Activated T-cell treated with anti-CD3 and anti-CD28 coated beads, Interleukin-2, amount 50 U/mL, for 4 hours (primary cell): ENCODE data around the gene PA2G4. TPM values are rescaled to one million over a fixed set of nuclear protein-coding genes. Genes with fewer than 3 reads are reported as not detected.

Source experiments
- ATAC-seq, 2 donors: fragments of 200-7000 bp; cut with Tn5 transposase; one replicate each; pipeline ENCODE4 v1.10.0; 2021
- DNase-seq: peaks from one replicate; pipeline ENCODE4 v3.0.0-alpha.2; 2020
- H3K27me3 Mint-ChIP-seq: one replicate; pipeline ENCODE4 v1.8.0; 2021; ENCODE audit warnings: low read depth, mixed read lengths
- H3K36me3 Mint-ChIP-seq: one replicate; pipeline ENCODE4 v1.8.0; 2022; ENCODE audit warnings: mixed read lengths; ENCODE audit not compliant: insufficient read depth
- H3K4me1 Mint-ChIP-seq: one replicate; pipeline ENCODE4 v1.8.0; 2021; ENCODE audit warnings: low read depth, mixed read lengths
- H3K4me3 Mint-ChIP-seq: one replicate; pipeline ENCODE4 v1.8.0; 2021; ENCODE audit warnings: mild to moderate bottlenecking, moderate library complexity, mixed read lengths
- H3K9me3 Mint-ChIP-seq: one replicate; pipeline ENCODE4 v1.8.0; 2021; ENCODE audit warnings: mixed read lengths
- total RNA-seq, 3 donors: library from RNA; stranded (reverse); gene quantifications; one replicate each; pipeline ENCODE4 v1.2.1, GENCODE V29; 2021

Gene PA2G4
- total RNA-seq, 3 donors from 2014 or later: 538 to 590 (median 573) TPM

DNA sequence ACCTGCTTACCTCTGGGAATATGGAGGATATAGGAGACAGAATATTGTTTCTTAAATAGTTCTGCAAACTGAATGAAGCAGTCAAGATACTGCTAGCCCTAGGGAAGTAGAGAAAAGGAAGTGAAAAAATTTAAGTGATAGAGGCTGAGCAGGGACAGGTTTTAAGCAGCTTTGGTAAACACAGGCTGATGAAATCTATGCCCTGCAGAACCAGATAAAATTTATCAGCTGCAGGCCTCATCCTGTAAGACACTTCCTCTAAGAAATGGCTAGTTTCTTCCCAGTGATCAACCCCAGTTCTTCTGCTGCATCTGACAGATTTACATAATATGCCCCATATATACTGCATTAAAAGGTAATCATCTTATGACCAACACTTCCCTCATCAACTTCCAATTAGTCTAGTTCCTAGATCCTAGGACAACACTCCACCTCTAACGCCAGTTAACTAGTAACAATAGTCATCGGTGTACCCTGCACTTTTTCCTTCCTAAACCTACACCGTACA, 22.4 kb downstream of the PA2G4 start:
- ATAC-seq: no peak
- peaks cover 18% of the 10 kb centered on the region for H3K36me3 Mint-ChIP-seq
- H3K4me1 Mint-ChIP-seq: peaks cover 59% of the 10 kb centered on the region
- peak overlapping the region; percentile 22 for H3K4me3 Mint-ChIP-seq
- no peak for DNase-seq
- H3K9me3 Mint-ChIP-seq: no peaks in the 10 kb centered on the region
- H3K27me3 Mint-ChIP-seq: no peaks in the 10 kb centered on the region

DNA sequence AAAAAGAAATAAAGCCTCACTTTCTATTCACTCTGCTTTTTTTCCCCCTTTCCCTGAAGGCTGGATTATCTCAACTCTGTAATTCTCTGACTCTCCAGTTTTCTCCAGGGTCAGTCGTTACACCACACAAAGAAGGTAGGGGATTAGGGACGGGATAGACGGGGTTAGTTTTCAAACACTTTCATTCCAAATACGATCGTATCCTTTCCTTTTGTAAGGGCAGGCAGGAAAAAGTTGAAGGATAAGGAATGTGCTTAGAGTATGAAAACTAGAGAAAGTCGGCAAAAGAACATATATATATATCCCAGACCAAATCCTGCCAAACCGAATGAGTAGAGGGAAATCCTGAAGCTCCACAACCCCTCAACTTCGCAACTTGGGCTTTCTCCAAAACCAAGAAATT, 23.1 kb downstream of the PA2G4 start:
- DNase-seq: no peak
- ATAC-seq: no peak
- H3K27me3 Mint-ChIP-seq: no peaks in the 10 kb centered on the region
- no peaks in the 10 kb centered on the region for H3K9me3 Mint-ChIP-seq
- H3K36me3 Mint-ChIP-seq: peaks cover 24% of the 10 kb centered on the region
- peaks cover 65% of the 10 kb centered on the region for H3K4me1 Mint-ChIP-seq
- H3K4me3 Mint-ChIP-seq: peak overlapping the region; percentile 95

- no peaks in the 10 kb centered on the region for H3K9me3 Mint-ChIP-seq
These were observed 23.7 kb downstream of the PA2G4 start, which contains the start of gene ESYT1 for GRCh38 chr12:56127888-56128669. ESYT1 (plus strand) TSS chr12:56128267; CDS start chr12:56128320, 53 bp downstream.

GRCh38 chr12:56128670-56129205, 24.4 kb downstream of the PA2G4 start:
- ATAC-seq (no peak), DNase-seq (no peak)
- peaks cover 26% of the 10 kb centered on the region for H3K36me3 Mint-ChIP-seq
- no peaks in the 10 kb centered on the region for H3K9me3 Mint-ChIP-seq
- H3K4me3 Mint-ChIP-seq: peak overlapping the region; percentile 95
- H3K4me1 Mint-ChIP-seq: peaks cover 67% of the 10 kb centered on the region
- no peaks in the 10 kb centered on the region for H3K27me3 Mint-ChIP-seq

More at GRCh38 chr12:56127888-56128669, 23.7 kb downstream of the PA2G4 start, which contains the start of gene ESYT1:
- DNase-seq (peak; percentile 94), ATAC-seq (peak; percentile 95 to 96)
- no peaks in the 10 kb centered on the region for H3K27me3 Mint-ChIP-seq
- H3K4me3 Mint-ChIP-seq: peak within 1 kb of the TSS; percentile 95
- peaks cover 23% of the 10 kb centered on the region for H3K36me3 Mint-ChIP-seq
- H3K4me1 Mint-ChIP-seq: peaks cover 69% of the 10 kb centered on the region

- peaks cover 32% of the 10 kb centered on the region for H3K36me3 Mint-ChIP-seq
- ATAC-seq (peak; percentile 9 to 11), DNase-seq (peak; percentile 55)
- H3K9me3 Mint-ChIP-seq: no peaks in the 10 kb centered on the region
- H3K4me1 Mint-ChIP-seq: peaks cover 65% of the 10 kb centered on the region
- H3K27me3 Mint-ChIP-seq: no peaks in the 10 kb centered on the region
- peak overlapping the region; percentile 95 for H3K4me3 Mint-ChIP-seq
These were observed 25.0 kb downstream of the PA2G4 start for GRCh38 chr12:56129206-56129941.

DNA sequence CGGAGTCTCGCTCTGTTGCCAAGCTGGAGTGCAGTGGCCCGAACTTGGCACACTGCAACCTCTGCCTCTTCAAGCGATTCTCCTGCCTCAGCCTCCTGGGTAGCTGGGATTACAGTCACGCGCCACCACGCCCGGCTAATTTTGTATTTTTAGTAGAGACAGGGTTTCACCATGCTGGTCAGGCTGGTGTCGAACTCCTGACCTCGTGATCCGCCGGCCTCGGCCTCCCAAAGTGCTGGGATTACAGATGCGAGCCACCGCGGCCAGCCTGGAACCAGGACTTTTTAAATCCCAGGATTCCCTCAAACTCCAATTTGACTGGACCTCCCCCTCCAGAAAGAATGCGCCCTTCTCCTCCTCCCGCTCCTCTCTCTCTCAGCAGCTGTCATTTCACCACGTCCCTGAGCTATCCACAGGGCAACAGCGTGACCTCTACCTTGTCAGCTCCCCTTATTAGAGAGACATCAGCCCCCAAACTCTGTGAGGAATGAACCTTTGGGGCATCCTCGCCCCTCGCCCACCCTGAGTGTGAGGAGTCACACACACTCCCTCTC, 25.7 kb downstream of the PA2G4 start:
- no peaks in the 10 kb centered on the region for H3K27me3 Mint-ChIP-seq
- DNase-seq (no peak), ATAC-seq (no peak)
- peaks cover 33% of the 10 kb centered on the region for H3K36me3 Mint-ChIP-seq
- H3K4me1 Mint-ChIP-seq: peaks cover 63% of the 10 kb centered on the region
- H3K9me3 Mint-ChIP-seq: no peaks in the 10 kb centered on the region
- peak overlapping the region; percentile 95 for H3K4me3 Mint-ChIP-seq

DNA sequence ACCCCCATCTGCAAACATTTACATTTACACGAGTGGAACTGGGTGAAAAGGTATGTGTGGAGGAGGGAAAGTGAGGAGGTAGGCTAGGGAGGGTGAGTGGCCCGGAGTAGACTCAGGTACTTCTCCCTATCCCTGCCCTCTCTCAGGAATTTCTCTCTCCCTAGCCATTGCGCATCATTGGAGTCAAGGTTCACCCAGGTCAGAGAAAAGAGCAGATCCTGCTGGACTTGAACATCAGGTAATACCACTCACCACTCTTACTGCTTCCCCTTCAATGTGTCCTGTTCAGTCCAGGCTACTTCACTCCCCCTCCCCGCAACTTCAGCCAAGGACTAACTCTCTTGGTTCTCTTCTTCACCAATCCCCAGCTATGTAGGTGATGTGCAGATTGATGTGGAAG, 26.5 kb downstream of the PA2G4 start:
- peaks cover 64% of the 10 kb centered on the region for H3K4me1 Mint-ChIP-seq
- H3K4me3 Mint-ChIP-seq: peak overlapping the region; percentile 95
- DNase-seq (no peak), ATAC-seq (no peak)
- H3K9me3 Mint-ChIP-seq: no peaks in the 10 kb centered on the region
- H3K27me3 Mint-ChIP-seq: no peaks in the 10 kb centered on the region
- H3K36me3 Mint-ChIP-seq: peaks cover 33% of the 10 kb centered on the region

GRCh38 chr12:56134897-56135296, 30.5 kb downstream of the PA2G4 start:
- ATAC-seq (no peak), DNase-seq (no peak)
- H3K27me3 Mint-ChIP-seq: no peaks in the 10 kb centered on the region
- H3K9me3 Mint-ChIP-seq: no peaks in the 10 kb centered on the region
- H3K36me3 Mint-ChIP-seq: peaks cover 61% of the 10 kb centered on the region
- H3K4me3 Mint-ChIP-seq: no peak overlapping the region
- H3K4me1 Mint-ChIP-seq: peaks cover 69% of the 10 kb centered on the region

DNA sequence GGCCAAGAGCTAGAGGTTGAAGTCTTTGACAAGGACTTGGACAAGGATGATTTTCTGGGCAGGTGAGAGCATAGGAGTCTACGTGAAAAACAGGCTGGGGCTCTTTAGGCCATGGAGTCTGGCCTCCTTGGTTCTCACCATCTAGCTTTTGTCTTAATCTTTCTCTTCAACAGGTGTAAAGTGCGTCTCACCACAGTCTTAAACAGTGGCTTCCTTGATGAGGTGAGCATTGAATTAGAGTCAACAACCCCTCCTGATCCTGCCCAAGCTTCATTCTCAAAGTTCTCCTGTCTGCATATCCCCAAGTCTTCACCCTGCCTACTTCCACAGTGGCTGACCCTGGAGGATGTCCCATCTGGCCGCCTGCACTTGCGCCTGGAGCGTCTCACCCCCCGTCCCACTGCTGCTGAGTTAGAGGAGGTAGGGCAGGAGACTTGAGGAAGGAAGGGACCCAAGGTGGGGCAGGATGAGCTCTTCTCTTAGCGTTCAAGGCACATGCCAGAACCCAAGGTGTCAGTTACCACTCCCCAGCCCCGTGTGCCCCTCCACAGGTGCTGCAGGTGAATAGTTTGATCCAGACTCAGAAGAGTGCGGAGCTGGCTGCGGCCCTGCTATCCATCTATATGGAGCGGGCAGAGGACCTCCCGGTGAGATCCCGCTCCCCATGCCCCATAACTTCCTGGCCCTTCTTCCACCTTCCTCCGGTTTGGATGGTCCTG, 33.7 kb downstream of the PA2G4 start:
- no peaks in the 10 kb centered on the region for H3K27me3 Mint-ChIP-seq
- no peaks in the 10 kb centered on the region for H3K9me3 Mint-ChIP-seq
- peaks cover 58% of the 10 kb centered on the region for H3K4me1 Mint-ChIP-seq
- ATAC-seq (peak in 1 of 2 donors; percentile 20), DNase-seq (no peak)
- H3K36me3 Mint-ChIP-seq: peaks cover 56% of the 10 kb centered on the region
- H3K4me3 Mint-ChIP-seq: no peak overlapping the region

- DNase-seq (no peak), ATAC-seq (no peak)
- Mint-ChIP-seq H3K4me1 (peaks cover 51% of the 10 kb centered on the region), H3K27me3 (no peaks in the 10 kb centered on the region), H3K36me3 (peaks cover 56% of the 10 kb centered on the region), H3K4me3 (no peak overlapping the region), H3K9me3 (no peaks in the 10 kb centered on the region)
These were observed 37.8 kb downstream of the PA2G4 start for GRCh38 chr12:56141946-56142784.

DNA sequence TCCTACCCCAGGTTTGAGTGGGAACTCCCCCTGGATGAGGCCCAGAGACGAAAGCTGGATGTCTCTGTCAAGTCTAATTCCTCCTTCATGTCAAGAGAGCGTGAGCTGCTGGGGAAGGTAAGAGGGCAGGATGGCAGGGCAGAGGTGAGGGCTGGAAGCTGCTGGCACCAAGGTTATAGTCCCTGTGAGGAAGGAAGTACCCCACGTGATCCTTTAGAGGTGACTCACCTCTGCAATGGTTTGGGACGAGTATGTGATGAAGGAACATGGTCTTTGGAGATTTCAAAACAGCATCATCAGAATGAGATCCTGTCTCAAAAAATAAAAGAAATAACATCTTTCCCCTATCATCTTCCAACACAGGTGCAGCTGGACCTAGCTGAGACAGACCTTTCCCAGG, 38.9 kb downstream of the PA2G4 start:
- peaks cover 49% of the 10 kb centered on the region for H3K36me3 Mint-ChIP-seq
- H3K4me1 Mint-ChIP-seq: peaks cover 41% of the 10 kb centered on the region
- ATAC-seq (peak; percentile 48 to 50), DNase-seq (no peak)
- H3K4me3 Mint-ChIP-seq: no peak overlapping the region
- no peaks in the 10 kb centered on the region for H3K9me3 Mint-ChIP-seq
- H3K27me3 Mint-ChIP-seq: no peaks in the 10 kb centered on the region

DNA sequence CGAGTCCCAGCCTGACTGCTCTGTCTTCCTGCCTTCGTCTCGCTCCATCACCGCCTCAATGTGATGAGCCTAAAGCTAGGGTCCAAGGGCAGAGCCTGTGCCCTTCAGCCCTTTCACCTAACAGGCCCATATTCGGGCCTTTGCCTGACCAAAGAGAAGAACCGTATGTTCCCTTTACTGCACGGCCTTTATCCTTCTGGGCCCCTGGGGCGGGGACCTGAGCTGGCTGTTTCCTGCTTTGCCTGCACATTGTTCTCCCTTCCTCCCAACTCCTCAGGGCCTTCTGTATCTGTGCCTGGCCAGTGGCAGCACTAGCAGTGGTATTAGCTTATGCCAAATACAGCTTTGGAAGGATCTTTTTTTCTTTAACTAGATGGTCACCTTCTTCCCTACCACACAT, 39.5 kb downstream of the PA2G4 start:
- no peak for DNase-seq
- H3K36me3 Mint-ChIP-seq: peaks cover 42% of the 10 kb centered on the region

GRCh38 chr12:56145217-56145616, 40.9 kb downstream of the PA2G4 start:
- no peaks in the 10 kb centered on the region for H3K27me3 Mint-ChIP-seq
- no peak for DNase-seq
- peaks cover 36% of the 10 kb centered on the region for H3K36me3 Mint-ChIP-seq
- no peaks in the 10 kb centered on the region for H3K9me3 Mint-ChIP-seq
- H3K4me1 Mint-ChIP-seq: peaks cover 31% of the 10 kb centered on the region
- H3K4me3 Mint-ChIP-seq: no peak overlapping the region
- no peak for ATAC-seq

More for the DNA sequence above, 39.5 kb downstream of the PA2G4 start:
- Mint-ChIP-seq H3K4me1 (peaks cover 34% of the 10 kb centered on the region), H3K27me3 (no peaks in the 10 kb centered on the region), H3K9me3 (no peaks in the 10 kb centered on the region), H3K4me3 (no peak overlapping the region)
- ATAC-seq: no peak
